Hindlimb muscle (tissue), 1 donor: ENCODE results near the gene CACNA1C. TPM values are rescaled to one million over a fixed set of nuclear protein-coding genes. Genes with fewer than 3 reads are reported as not detected.

ENCODE experiments used
- DNase-seq: peaks from one replicate; pipeline ENCODE4 v3.0.0-alpha.2; 2013
- polyA plus RNA-seq: library from polyadenylated mRNA; unstranded; fragments of 120-200 nt; gene quantifications from one replicate; pipeline ENCODE4 v1.2.1, GENCODE V29; 2013; ENCODE audit not compliant: insufficient read length

The CACNA1C gene
- polyA plus RNA-seq, 1 donor: 3.4 TPM

GRCh38 chr12:2260441-2260840, 207.7 kb downstream of the CACNA1C start:
- DNase-seq: no peak

GRCh38 chr12:2261708-2262107, 208.9 kb downstream of the CACNA1C start:
- DNase-seq: no peak

GRCh38 chr12:2262449-2262848, 209.7 kb downstream of the CACNA1C start:
- no peak for DNase-seq

GRCh38 chr12:2263901-2264300, 211.1 kb downstream of the CACNA1C start:
- no peak for DNase-seq

GRCh38 chr12:2264651-2265232, 212.0 kb downstream of the CACNA1C start:
- DNase-seq: no peak

- no peak for DNase-seq
Measured at GRCh38 chr12:2265461-2266167, 212.8 kb downstream of the CACNA1C start.

GRCh38 chr12:2266666-2267620, 214.2 kb downstream of the CACNA1C start:
- DNase-seq: no peak

GRCh38 chr12:2267703-2268470, 215.1 kb downstream of the CACNA1C start:
- DNase-seq: peak; percentile 69

GRCh38 chr12:2268471-2269286, 215.9 kb downstream of the CACNA1C start:
- no peak for DNase-seq

GRCh38 chr12:2270846-2271245, 218.1 kb downstream of the CACNA1C start:
- no peak for DNase-seq

- no peak for DNase-seq
Measured at GRCh38 chr12:2271961-2272360, 219.2 kb downstream of the CACNA1C start.

- no peak for DNase-seq
Measured at GRCh38 chr12:2273288-2273687, 220.5 kb downstream of the CACNA1C start.

- DNase-seq: no peak
Measured at GRCh38 chr12:2273751-2274150, 221.0 kb downstream of the CACNA1C start.

- DNase-seq: no peak
Measured at GRCh38 chr12:2274733-2275132, 221.9 kb downstream of the CACNA1C start.

- no peak for DNase-seq
Measured at GRCh38 chr12:2276288-2277033, 223.7 kb downstream of the CACNA1C start.

- no peak for DNase-seq
Measured at GRCh38 chr12:2277492-2278155, 224.8 kb downstream of the CACNA1C start.

- no peak for DNase-seq
Measured at GRCh38 chr12:2281446-2281845, 228.7 kb downstream of the CACNA1C start.

GRCh38 chr12:2282318-2282717, 229.5 kb downstream of the CACNA1C start:
- DNase-seq: no peak

GRCh38 chr12:2283480-2283879, 230.7 kb downstream of the CACNA1C start:
- DNase-seq: no peak

- peak; percentile 75 for DNase-seq
Measured at GRCh38 chr12:2283916-2284315, 231.1 kb downstream of the CACNA1C start.
